Mucosa of rectum (tissue), 2 donors: ENCODE measurements around the gene RBM8A.

Source experiments
- H3K27ac ChIP-seq, 2 donors: one replicate each; pipeline ENCODE4 v1.7.0; 2013; ENCODE audit warnings: inconsistent platforms in 2 of 2, low read depth in 2 of 2, low read length in 2 of 2
- H3K27me3 ChIP-seq, 2 donors: one replicate each; pipeline ENCODE4 v1.7.0; 2013; ENCODE audit warnings: low read length in 2 of 2; ENCODE audit not compliant: control insufficient read depth in 2 of 2, insufficient read depth in 2 of 2
- H3K36me3 ChIP-seq, 2 donors: one replicate each; pipeline ENCODE4 v1.7.0; 2013; ENCODE audit warnings: low read length in 2 of 2; ENCODE audit not compliant: control insufficient read depth in 2 of 2, insufficient read depth in 2 of 2
- H3K4me1 ChIP-seq, 2 donors: one replicate each; pipeline ENCODE4 v1.7.0; 2013; ENCODE audit warnings: low read length in 2 of 2, mild to moderate bottlenecking in 1 of 2; ENCODE audit not compliant: control insufficient read depth in 2 of 2, insufficient read depth in 2 of 2
- H3K4me3 ChIP-seq, 2 donors: one replicate each; pipeline ENCODE4 v1.7.0; 2013; ENCODE audit warnings: low read length in 2 of 2
- H3K9ac ChIP-seq, 2 donors: one replicate each; pipeline ENCODE4 v1.7.0; 2013; ENCODE audit warnings: low read length in 2 of 2, low read depth in 1 of 2, mild to moderate bottlenecking in 1 of 2
- H3K9me3 ChIP-seq, 2 donors: one replicate each; pipeline ENCODE4 v1.7.0; 2013; ENCODE audit warnings: low read length in 2 of 2; ENCODE audit not compliant: control insufficient read depth in 2 of 2
- donor health status: healthy.
- donor health status: Normal muscosa, but diverticular disease.

Gene RBM8A

DNA sequence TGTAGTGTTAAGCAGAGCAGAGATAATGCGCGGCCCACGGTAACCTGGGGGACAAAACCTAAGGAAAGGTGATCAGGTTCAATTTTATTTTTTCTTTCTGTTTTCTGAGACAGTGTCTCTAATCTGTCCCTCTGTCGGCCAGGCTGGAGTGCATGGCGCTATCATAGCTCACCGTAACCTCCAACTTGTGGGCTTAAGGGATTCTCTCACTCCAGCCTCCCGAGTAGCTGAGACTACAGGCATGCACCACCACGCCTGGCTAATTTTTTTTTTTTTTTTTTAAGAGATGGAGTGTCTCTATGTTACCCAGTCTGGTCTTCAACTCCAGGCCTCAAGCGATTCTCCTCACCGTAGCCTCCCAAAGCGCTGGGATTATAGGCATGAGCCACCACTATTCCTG is 40.9 kb downstream of the RBM8A start:
- Histone ChIP-seq H3K27me3 (peaks cover 11 to 18% of the 10 kb centered on the region in 2 donors), H3K9ac (no peak overlapping the region), H3K4me3 (peak overlapping the region; percentile 68 to 80), H3K4me1 (peaks cover 5 to 8% of the 10 kb centered on the region in 2 donors), H3K27ac (no peak overlapping the region), H3K36me3 (no peaks in the 10 kb centered on the region), H3K9me3 (no peaks in the 10 kb centered on the region)

DNA sequence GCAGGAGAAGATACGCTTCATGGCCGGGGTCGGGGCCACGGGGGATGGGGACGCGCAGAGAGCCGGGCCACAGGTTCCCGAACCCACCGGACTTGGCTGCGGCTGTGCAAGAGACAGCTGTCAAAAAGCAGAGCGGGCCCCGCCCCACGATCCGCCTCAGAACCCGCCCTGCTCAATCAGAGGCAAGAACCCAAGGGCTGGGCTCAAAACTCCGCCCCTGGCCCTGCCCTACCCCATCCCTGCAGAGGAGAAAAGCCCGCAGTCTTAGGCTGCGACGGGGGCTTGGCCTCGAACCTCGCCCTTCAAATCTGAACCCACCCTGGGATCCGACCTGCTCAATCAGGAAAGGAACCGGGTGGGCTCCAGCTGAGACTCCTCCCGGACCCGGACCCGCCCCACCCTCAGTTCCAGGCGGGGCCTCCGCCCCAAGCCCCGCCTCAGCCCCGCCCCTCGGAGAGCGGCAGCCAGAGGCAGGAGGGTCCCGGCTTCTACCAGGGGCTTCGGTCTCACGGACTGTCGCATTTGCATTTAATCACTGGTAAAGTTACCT is 41.5 kb downstream of the RBM8A start, which contains the start of gene ANKRD35:
TSS of gene ANKRD35 (minus strand) at position 129 of the 550 bp plus-strand sequence. CDS start at position 21, 108 bp downstream.
- Histone ChIP-seq H3K36me3 (no peaks in the 10 kb centered on the region), H3K9me3 (no peaks in the 10 kb centered on the region), H3K4me1 (peaks cover 3 to 5% of the 10 kb centered on the region in 2 donors), H3K27ac (no peak within 1 kb of the TSS), H3K27me3 (peaks cover 12 to 18% of the 10 kb centered on the region in 2 donors), H3K9ac (no peak within 1 kb of the TSS), H3K4me3 (peak within 1 kb of the TSS; percentile 68 to 80)

DNA sequence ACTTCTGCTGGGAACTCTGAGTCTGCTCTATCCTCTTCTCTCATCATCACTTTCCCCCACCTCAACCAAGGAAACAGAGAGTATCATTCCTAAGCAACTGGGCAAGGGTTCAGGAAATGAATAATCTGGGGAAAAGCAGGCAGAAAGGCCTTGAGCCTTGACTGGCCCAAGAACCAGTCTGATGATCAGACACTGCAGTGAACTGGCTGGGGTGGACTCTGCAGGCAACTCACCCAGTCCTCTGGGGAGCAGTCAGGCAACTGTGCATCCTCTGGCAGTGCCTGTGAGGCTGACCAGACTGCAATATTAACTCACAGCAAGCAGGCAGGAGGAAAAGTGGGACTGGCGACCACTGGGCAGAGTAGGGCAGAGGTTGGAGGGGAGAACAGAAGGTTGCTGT is 42.6 kb downstream of the RBM8A start:
- peaks cover 12 to 18% of the 10 kb centered on the region in 2 donors for H3K27me3 ChIP-seq
- H3K9ac ChIP-seq = no peak overlapping the region
- H3K27ac ChIP-seq = no peak overlapping the region
- no peak overlapping the region for H3K4me3 ChIP-seq
- H3K4me1 ChIP-seq = peaks cover 3 to 5% of the 10 kb centered on the region in 2 donors
- H3K36me3 ChIP-seq = no peaks in the 10 kb centered on the region
- no peaks in the 10 kb centered on the region for H3K9me3 ChIP-seq

DNA sequence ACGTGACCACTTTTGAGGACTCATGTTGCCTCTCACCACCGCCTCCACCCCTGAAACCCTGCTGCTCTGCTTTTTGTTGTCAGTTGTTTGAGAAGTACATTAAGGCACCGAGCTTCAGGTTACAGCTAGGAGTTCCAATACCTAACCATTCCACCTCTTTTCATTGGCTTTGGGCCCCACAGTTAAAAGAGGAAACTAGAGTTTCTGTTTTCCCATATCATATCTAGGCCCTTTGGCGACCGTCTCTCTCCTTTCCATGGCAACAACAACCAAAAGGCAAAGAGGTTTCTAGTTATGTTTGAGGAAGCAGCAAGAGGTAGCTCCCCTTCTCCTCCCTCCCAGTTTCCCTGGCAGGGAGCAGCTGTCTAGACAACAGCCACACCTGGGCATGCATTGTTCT is 47.5 kb downstream of the RBM8A start:
- no peaks in the 10 kb centered on the region for H3K36me3 ChIP-seq
- no peak overlapping the region for H3K9ac ChIP-seq
- no peak overlapping the region for H3K27ac ChIP-seq
- peaks cover 10 to 11% of the 10 kb centered on the region in 2 donors for H3K27me3 ChIP-seq
- H3K4me3 ChIP-seq = no peak overlapping the region
- no peaks in the 10 kb centered on the region for H3K9me3 ChIP-seq
- H3K4me1 ChIP-seq = no peaks in the 10 kb centered on the region

DNA sequence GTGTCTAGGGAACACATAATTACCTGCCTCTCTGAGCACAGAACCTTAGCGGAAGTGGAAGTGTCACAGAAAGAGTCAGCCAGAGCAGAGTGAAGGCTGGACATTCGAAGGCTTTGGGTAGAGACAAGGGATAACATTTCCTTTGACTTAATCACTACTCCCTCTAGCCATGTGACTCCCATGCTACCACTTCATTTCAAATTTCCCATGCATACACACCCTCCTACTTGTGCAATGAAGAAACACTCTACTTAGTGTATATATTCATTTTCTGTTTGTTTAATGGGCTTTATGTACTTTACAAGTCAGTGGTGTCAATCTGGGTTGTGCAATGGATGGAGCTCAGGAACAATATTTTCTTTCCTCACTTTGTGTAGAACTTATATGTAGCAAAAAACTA is 48.6 kb downstream of the RBM8A start:
- no peak overlapping the region for H3K4me3 ChIP-seq
- no peaks in the 10 kb centered on the region for H3K36me3 ChIP-seq
- H3K9me3 ChIP-seq = no peaks in the 10 kb centered on the region
- H3K9ac ChIP-seq = no peak overlapping the region
- H3K27ac ChIP-seq = no peak overlapping the region
- H3K4me1 ChIP-seq = no peaks in the 10 kb centered on the region
- H3K27me3 ChIP-seq = peaks cover under 1 to 4% of the 10 kb centered on the region in 2 donors

DNA sequence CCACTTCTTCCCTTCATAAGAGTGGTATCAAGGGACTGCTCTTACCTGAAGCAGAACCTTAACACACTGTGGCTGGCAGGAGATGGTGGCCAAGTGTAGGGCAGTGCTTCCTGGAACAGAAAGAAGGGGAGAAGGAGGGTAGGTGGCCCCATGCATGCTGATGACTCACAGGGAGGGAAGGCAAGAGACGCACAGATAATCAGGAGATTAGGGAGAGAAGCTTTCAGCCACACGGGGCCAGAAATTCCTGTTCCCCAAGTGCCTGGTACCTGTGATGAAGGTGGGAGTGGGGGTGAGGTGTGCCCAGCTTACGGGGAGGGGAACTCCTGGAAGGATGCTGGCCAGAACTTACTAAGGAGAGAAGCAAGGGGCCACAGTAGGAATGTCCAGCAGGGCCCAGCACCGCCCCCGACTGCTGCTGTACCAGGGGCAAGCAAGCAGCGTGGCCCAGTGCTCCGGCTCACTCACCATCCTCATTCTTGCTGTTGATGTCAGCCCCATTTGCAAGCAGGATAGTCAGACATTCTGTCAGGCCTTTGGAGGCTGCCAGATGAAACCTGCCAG is 49.3 kb downstream of the RBM8A start:
- Histone ChIP-seq H3K27ac (no peak overlapping the region), H3K4me1 (no peaks in the 10 kb centered on the region), H3K27me3 (peaks cover 0 to 4% of the 10 kb centered on the region in 2 donors), H3K4me3 (no peak overlapping the region), H3K9ac (no peak overlapping the region), H3K36me3 (no peaks in the 10 kb centered on the region), H3K9me3 (no peaks in the 10 kb centered on the region)

DNA sequence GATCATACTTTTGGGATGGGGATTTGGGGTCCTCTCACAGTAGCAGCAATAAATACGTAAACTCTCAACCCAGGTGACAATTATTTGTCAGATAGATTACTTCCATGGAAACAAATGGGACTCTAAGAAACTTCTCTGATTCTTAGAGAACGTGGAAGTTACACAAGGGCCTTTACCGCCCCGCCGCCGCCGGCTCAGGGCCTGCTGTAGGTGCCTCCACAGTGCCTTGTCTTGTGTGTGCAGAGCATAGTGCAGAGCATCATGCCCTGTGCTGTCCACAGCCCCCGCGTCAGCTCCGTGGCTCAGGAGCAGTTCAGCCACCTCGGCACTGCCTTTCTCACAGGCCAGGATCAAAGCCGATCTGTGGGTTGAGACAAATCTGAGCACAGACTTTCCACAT is 52.6 kb downstream of the RBM8A start:
- H3K36me3 ChIP-seq = no peaks in the 10 kb centered on the region
- peaks cover 0 to 4% of the 10 kb centered on the region in 2 donors for H3K4me1 ChIP-seq
- H3K9ac ChIP-seq = no peak overlapping the region
- no peak overlapping the region for H3K4me3 ChIP-seq
- H3K27me3 ChIP-seq = peaks cover 4 to 7% of the 10 kb centered on the region in 2 donors
- H3K9me3 ChIP-seq = no peaks in the 10 kb centered on the region
- no peak overlapping the region for H3K27ac ChIP-seq

DNA sequence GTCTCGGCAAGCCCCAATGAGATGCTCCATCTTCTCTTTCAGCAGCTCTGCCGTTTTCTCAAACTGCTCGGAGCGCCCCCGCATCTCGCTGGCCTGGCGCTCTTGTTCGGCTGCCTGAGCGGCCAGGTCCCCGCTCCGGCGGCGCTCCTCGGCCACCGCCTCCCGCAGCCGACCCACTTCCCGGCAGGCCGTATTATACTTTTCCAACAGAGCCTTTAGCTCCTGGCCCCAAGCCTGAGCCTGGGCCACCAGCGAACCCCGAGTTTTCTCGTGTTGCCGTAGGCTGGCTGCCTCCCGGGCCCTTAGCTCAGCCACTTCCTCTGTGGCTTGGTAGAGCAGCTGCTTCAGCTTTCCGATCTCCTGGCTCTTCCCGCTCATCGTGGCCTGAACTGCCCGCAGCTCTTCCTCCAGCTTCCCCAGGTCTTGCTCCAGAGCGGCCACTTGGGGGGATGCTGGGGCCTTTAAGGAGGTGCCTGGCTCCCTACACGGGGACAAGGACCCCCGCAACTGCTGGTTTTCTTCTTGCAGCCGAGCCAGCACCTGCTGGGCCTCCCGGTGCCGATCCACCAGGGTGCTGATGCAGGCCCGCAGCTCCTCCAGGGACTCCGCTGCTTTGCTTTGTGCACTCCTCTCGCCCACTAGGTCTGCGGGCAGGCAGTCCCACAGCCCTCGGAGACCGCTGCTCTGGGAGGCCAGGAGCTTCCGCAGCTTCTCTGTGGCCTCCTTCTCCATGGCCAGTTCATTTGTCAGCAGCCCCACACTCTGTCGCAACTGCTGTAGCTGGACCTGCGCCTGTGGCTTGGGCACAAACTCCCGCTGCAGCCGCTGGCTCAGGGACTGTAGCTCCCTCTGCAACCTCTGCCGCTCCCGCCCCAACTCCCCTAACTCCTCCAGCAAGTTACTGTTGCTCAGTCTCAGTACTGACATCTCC is 55.0 kb downstream of the RBM8A start:
- H3K4me3 ChIP-seq = peak overlapping the region; percentile 20 to 48
- H3K27me3 ChIP-seq = peaks cover 4 to 13% of the 10 kb centered on the region in 2 donors
- H3K27ac ChIP-seq = peak overlapping the region; percentile 22 to 70
- peak overlapping the region; percentile 48 to 61 for H3K9ac ChIP-seq
- H3K9me3 ChIP-seq = no peaks in the 10 kb centered on the region
- H3K36me3 ChIP-seq = no peaks in the 10 kb centered on the region
- H3K4me1 ChIP-seq = peaks cover 0 to 4% of the 10 kb centered on the region in 2 donors
